Natural killer cell (primary cell): ENCODE data around the gene MYBPH. TPM values are rescaled to one million over a fixed set of nuclear protein-coding genes. Genes with fewer than 3 reads are reported as not detected.

Experiments
- ATAC-seq, 3 donors: fragments of 150-1000 bp in 2 of 3; fragments of 200-7000 bp in 1 of 3; cut with Tn5 transposase; 1 replicate in 1 of 3; 2 replicates in 2 of 3; pipeline ENCODE4 v1.10.0; 2021; ENCODE audit warnings: mild to moderate bottlenecking in 2 of 3, moderate library complexity in 2 of 3
- DNase-seq, 2 donors: peaks; one replicate each; pipeline versions ENCODE4 v3.0.0 to v3.0.0-alpha.2; 2013 to 2021; ENCODE audit warnings: mixed read lengths in 1 of 2
- H3K27ac ChIP-seq: one replicate; pipeline ENCODE4 v1.5.1; 2013; ENCODE audit warnings: mild to moderate bottlenecking, low read length
- H3K27me3 ChIP-seq: one replicate; pipeline ENCODE4 v1.6.1; 2013; ENCODE audit warnings: low read length; ENCODE audit not compliant: control insufficient read depth, insufficient read depth
- H3K36me3 ChIP-seq: one replicate; pipeline ENCODE4 v1.6.1; 2013; ENCODE audit warnings: low read length; ENCODE audit not compliant: control insufficient read depth, insufficient read depth
- H3K4me1 ChIP-seq: one replicate; pipeline ENCODE4 v1.6.1; 2013; ENCODE audit warnings: low read length; ENCODE audit not compliant: control insufficient read depth, insufficient read depth
- H3K4me3 ChIP-seq: one replicate; pipeline ENCODE4 v1.5.1; 2013; ENCODE audit warnings: low read length
- H3K9me3 ChIP-seq: one replicate; pipeline ENCODE4 v1.6.1; 2013; ENCODE audit warnings: low read length; ENCODE audit not compliant: control insufficient read depth, insufficient read depth
- H3K27ac Mint-ChIP-seq, 2 donors: one replicate each; pipeline ENCODE4 v1.8.0; 2022; ENCODE audit warnings: mild to moderate bottlenecking in 2 of 2, mixed read lengths in 2 of 2, moderate library complexity in 1 of 2
- H3K27me3 Mint-ChIP-seq, 2 donors: one replicate each; pipeline ENCODE4 v1.8.0; 2022; ENCODE audit warnings: low read depth in 2 of 2, mixed read lengths in 2 of 2
- H3K36me3 Mint-ChIP-seq: one replicate; pipeline ENCODE4 v1.8.0; 2022; ENCODE audit warnings: mixed read lengths
- H3K4me1 Mint-ChIP-seq, 2 donors: one replicate each; pipeline ENCODE4 v1.8.0; 2022; ENCODE audit warnings: mixed read lengths in 2 of 2
- H3K4me3 Mint-ChIP-seq: one replicate; pipeline ENCODE4 v1.8.0; 2022; ENCODE audit warnings: mild to moderate bottlenecking, moderate library complexity, mixed read lengths
- H3K9me3 Mint-ChIP-seq, 2 donors: one replicate each; pipeline ENCODE4 v1.8.0; 2022; ENCODE audit warnings: mixed read lengths in 2 of 2
- WGBS: methylation state at CpG from one replicate; pipeline ENCODE4 v1.1.7; 2013; ENCODE audit warnings: missing lambda C conversion rate; ENCODE audit not compliant: insufficient coverage; 5-methylcytosine and 5-hydroxymethylcytosine counted together
- intact Hi-C: fragments of 100-400 bp; cut with micrococcal nuclease; formaldehyde crosslinking; loops from one replicate; pipeline ENCODE4 v1.14.2; 2022
- total RNA-seq, 4 donors: library from RNA; stranded (reverse); fragments of 120-200 nt in 1 of 4; gene quantifications; one replicate each; pipeline versions ENCODE4 v1.2.3 to v1.2.4, GENCODE V29; 2013 to 2022
- TF ChIP-seq, protein P1 (sequence below): fragments of 200-600 bp; IDR thresholded peaks from one replicate; pipeline ENCODE4 v1.8.0; 2022; ENCODE audit warnings: antibody characterized with exemption

Gene MYBPH
- total RNA-seq, 3 donors from 2014 or later (not counting 1 experiment from before 2014, with no cell fraction given): not detected

- peaks cover 0 to 14% of the 10 kb centered on the region in 2 donors for H3K4me1 Mint-ChIP-seq
- Histone ChIP-seq H3K36me3 (no peaks in the 10 kb centered on the region), H3K27ac (no peak overlapping the region), H3K9me3 (no peaks in the 10 kb centered on the region), H3K4me3 (no peak overlapping the region), H3K4me1 (peaks cover 18% of the 10 kb centered on the region), H3K27me3 (peaks cover 8% of the 10 kb centered on the region)
- no peak for ATAC-seq
- TF ChIP-seq, protein P1, sequence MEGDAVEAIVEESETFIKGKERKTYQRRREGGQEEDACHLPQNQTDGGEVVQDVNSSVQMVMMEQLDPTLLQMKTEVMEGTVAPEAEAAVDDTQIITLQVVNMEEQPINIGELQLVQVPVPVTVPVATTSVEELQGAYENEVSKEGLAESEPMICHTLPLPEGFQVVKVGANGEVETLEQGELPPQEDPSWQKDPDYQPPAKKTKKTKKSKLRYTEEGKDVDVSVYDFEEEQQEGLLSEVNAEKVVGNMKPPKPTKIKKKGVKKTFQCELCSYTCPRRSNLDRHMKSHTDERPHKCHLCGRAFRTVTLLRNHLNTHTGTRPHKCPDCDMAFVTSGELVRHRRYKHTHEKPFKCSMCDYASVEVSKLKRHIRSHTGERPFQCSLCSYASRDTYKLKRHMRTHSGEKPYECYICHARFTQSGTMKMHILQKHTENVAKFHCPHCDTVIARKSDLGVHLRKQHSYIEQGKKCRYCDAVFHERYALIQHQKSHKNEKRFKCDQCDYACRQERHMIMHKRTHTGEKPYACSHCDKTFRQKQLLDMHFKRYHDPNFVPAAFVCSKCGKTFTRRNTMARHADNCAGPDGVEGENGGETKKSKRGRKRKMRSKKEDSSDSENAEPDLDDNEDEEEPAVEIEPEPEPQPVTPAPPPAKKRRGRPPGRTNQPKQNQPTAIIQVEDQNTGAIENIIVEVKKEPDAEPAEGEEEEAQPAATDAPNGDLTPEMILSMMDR: no peak
- H3K4me3 Mint-ChIP-seq: no peak overlapping the region
- 16% methylated on average over 6 of the region's 8 CpGs for WGBS
- H3K27ac Mint-ChIP-seq: no peak overlapping the region
- no peak for DNase-seq
- H3K36me3 Mint-ChIP-seq: no peaks in the 10 kb centered on the region
- H3K27me3 Mint-ChIP-seq: peaks cover 54 to 61% of the 10 kb centered on the region in 2 donors
- intact Hi-C loops: no loop called here
- H3K9me3 Mint-ChIP-seq: no peaks in the 10 kb centered on the region
Measured at GRCh38 chr1:203126151-203126865, 49.3 kb downstream of the MYBPH start.

- Histone ChIP-seq H3K4me1 (peaks cover 18% of the 10 kb centered on the region), H3K36me3 (no peaks in the 10 kb centered on the region), H3K27me3 (peaks cover 8% of the 10 kb centered on the region), H3K27ac (no peak overlapping the region), H3K4me3 (no peak overlapping the region), H3K9me3 (no peaks in the 10 kb centered on the region)
- 64% methylated on average over 5 of the region's 5 CpGs for WGBS
- Mint-ChIP-seq H3K36me3 (no peaks in the 10 kb centered on the region), H3K9me3 (no peaks in the 10 kb centered on the region), H3K27ac (no peak overlapping the region), H3K27me3 (peaks cover 53 to 66% of the 10 kb centered on the region in 2 donors), H3K4me3 (no peak overlapping the region), H3K4me1 (peaks cover 0 to 19% of the 10 kb centered on the region in 2 donors)
- ATAC-seq (no peak), DNase-seq (no peak)
- intact Hi-C loops: no loop called here
- TF ChIP-seq, protein P1: no peak
Measured at GRCh38 chr1:203124546-203125317, 50.9 kb downstream of the MYBPH start.

- no peak overlapping the region for H3K4me3 ChIP-seq
- H3K27ac Mint-ChIP-seq: no peak overlapping the region
- DNase-seq (no peak), ATAC-seq (no peak)
- peaks cover 0 to 19% of the 10 kb centered on the region in 2 donors for H3K4me1 Mint-ChIP-seq
- WGBS: 63% methylated on average over 4 of the region's 5 CpGs
- H3K4me1 ChIP-seq: peaks cover 18% of the 10 kb centered on the region
- H3K27ac ChIP-seq: no peak overlapping the region
- no peaks in the 10 kb centered on the region for H3K9me3 ChIP-seq
- intact Hi-C loops: no loop called here
- H3K9me3 Mint-ChIP-seq: no peaks in the 10 kb centered on the region
- TF ChIP-seq, protein P1: no peak
- H3K4me3 Mint-ChIP-seq: no peak overlapping the region
- peaks cover 8% of the 10 kb centered on the region for H3K27me3 ChIP-seq
- H3K36me3 Mint-ChIP-seq: no peaks in the 10 kb centered on the region
- no peaks in the 10 kb centered on the region for H3K36me3 ChIP-seq
- peaks cover 50 to 60% of the 10 kb centered on the region in 2 donors for H3K27me3 Mint-ChIP-seq
Measured at GRCh38 chr1:203124011-203124410, 51.6 kb downstream of the MYBPH start.
